ENCODE measurements around the gene TBC1D17.

DNA sequence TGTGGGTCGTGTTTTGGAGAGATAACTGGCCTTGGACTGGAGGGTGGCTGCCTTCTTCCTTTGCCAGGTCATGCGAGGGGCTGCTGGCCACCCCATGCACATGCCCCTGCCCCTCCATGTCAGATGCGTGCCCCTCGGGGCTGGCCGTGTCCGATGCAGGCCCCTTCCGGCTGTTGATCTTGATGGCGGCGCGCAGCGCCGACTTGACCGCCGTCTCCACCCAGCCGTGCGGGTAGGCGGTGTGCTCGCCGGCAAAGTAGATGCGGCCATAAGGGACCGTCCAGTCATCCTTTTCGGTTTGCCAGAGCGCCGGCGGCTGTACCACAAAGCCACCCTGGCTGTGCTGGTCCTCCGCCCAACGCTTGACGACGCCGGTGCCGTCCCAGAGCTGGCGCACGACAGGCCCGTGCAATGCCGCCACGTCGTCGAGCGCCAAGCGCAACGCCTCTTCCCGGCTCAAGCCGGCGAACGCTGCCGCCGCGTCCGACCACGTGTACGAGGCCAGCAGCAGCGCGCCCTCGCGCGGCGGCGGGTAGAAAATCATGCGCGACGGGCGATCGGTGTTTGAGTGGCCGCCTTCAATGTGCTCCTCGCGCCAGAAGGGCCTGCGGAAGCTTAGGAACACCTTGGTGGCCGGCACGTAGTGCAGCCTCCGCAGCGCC lies 12.3 kb downstream of the TBC1D17 start:
- TF ChIP-seq, protein P1, sequence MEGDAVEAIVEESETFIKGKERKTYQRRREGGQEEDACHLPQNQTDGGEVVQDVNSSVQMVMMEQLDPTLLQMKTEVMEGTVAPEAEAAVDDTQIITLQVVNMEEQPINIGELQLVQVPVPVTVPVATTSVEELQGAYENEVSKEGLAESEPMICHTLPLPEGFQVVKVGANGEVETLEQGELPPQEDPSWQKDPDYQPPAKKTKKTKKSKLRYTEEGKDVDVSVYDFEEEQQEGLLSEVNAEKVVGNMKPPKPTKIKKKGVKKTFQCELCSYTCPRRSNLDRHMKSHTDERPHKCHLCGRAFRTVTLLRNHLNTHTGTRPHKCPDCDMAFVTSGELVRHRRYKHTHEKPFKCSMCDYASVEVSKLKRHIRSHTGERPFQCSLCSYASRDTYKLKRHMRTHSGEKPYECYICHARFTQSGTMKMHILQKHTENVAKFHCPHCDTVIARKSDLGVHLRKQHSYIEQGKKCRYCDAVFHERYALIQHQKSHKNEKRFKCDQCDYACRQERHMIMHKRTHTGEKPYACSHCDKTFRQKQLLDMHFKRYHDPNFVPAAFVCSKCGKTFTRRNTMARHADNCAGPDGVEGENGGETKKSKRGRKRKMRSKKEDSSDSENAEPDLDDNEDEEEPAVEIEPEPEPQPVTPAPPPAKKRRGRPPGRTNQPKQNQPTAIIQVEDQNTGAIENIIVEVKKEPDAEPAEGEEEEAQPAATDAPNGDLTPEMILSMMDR (conservative IDR thresholded peaks at IDR 0.05 in 1 of 2, IDR thresholded peaks at IDR 0.05 in 1 of 2; ENCODE audit: extremely low read depth in 1 of 2, insufficient read depth in 1 of 2, low read depth in 1 of 2, low read length in 2 of 2) = peak; percentile 50 to 57
- TF ChIP-seq EZH2 (IDR thresholded peaks at IDR 0.05; ENCODE audit: borderline replicate concordance, low read length) = no peak
